H1 (cell line): ENCODE results near the gene APC2. TPM values are rescaled to one million over a fixed set of nuclear protein-coding genes. Genes with fewer than 3 reads are reported as not detected.

ENCODE experiments used
- CTCF ChIA-PET: fragments of 300-600 bp; sonication (Branson Sonifier 250); formaldehyde crosslinking; loops from one replicate; lab custom pipeline; 2021; ENCODE audit not compliant: partially characterized antibody; lab: Charles Lee
- POLR2A ChIA-PET: fragments of 300-600 bp; sonication (Branson Sonifier 250); formaldehyde crosslinking; loops from one replicate; lab custom pipeline; 2021; ENCODE audit warnings: inconsistent platforms; ENCODE audit not compliant: partially characterized antibody; lab: Charles Lee
- DNase-seq, 2 experiments: peaks; one replicate each; pipeline versions ENCODE4 v3.0.0 to v3.0.0-alpha.2; 2010 to 2022; ENCODE audit warnings: low spot score in 2 of 2, low read depth in 1 of 2, mixed read lengths in 1 of 2
- FAIRE-seq: peaks from 2 replicates; lab custom pipeline; 2011; peaks lifted over from hg19 to GRCh38; lab: Jason Lieb, UNC
- H2AFZ ChIP-seq: 2 replicates; pipeline ENCODE4 v1.8.1; 2012; ENCODE audit warnings: low read length, inconsistent platforms
- H2AK5ac ChIP-seq: 2 replicates; pipeline ENCODE4 v1.6.1; 2013; ENCODE audit warnings: low read depth, low read length
- H2BK120ac ChIP-seq: replicated peaks from 2 replicates; pipeline ENCODE3; 2013; ENCODE audit warnings: low read depth, low read length, inconsistent platforms
- H2BK12ac ChIP-seq: 2 replicates; pipeline ENCODE4 v1.6.1; 2013; ENCODE audit warnings: low read depth, low read length
- H2BK15ac ChIP-seq: 2 replicates; pipeline ENCODE4 v1.6.1; 2013; ENCODE audit warnings: low read length
- H2BK20ac ChIP-seq: 2 replicates; pipeline ENCODE4 v1.6.1; 2013; ENCODE audit warnings: low read length
- H2BK5ac ChIP-seq: 2 replicates; pipeline ENCODE4 v1.6.1; 2013; ENCODE audit warnings: low read depth, low read length
- H3K14ac ChIP-seq: 2 replicates; pipeline ENCODE4 v1.6.1; 2013; ENCODE audit warnings: inconsistent platforms; ENCODE audit not compliant: insufficient read length
- H3K18ac ChIP-seq: 2 replicates; pipeline ENCODE4 v1.6.1; 2013; ENCODE audit warnings: low read length; ENCODE audit errors: extremely low read depth
- H3K23ac ChIP-seq: 2 replicates; pipeline ENCODE4 v1.6.1; 2013; ENCODE audit warnings: inconsistent platforms; ENCODE audit not compliant: insufficient read length
- H3K23me2 ChIP-seq: 2 replicates; pipeline ENCODE4 v1.6.1; 2013; ENCODE audit warnings: low read depth, low read length
- H3K27ac ChIP-seq: 2 replicates; pipeline ENCODE4 v1.6.1; 2011; ENCODE audit warnings: low read depth, low read length, inconsistent platforms
- H3K27me3 ChIP-seq, 4 experiments: replicated peaks in 1 of 4; 1 replicate in 1 of 4; 2 replicates in 3 of 4; pipeline versions ENCODE4 v1.6.1 to v1.8.1; 2011 to 2013; ENCODE audit warnings: low read length in 3 of 4, mild to moderate bottlenecking in 3 of 4, inconsistent platforms in 2 of 4, mixed read lengths in 2 of 4, moderate library complexity in 1 of 4; ENCODE audit not compliant: control insufficient read depth in 3 of 4, insufficient read depth in 3 of 4; ENCODE audit errors: extremely low read depth in 1 of 4
- H3K36me3 ChIP-seq, 4 experiments: 2 replicates each; pipeline versions ENCODE4 v1.6.1 to v1.8.1; 2011 to 2013; ENCODE audit warnings: mild to moderate bottlenecking in 4 of 4, low read length in 3 of 4, moderate library complexity in 2 of 4, control low read depth in 1 of 4, inconsistent platforms in 1 of 4; ENCODE audit not compliant: insufficient read depth in 4 of 4, control insufficient read depth in 2 of 4
- H3K4ac ChIP-seq: replicated peaks from 2 replicates; pipeline ENCODE3; 2013; ENCODE audit warnings: low read length, low read depth, mixed read lengths, inconsistent platforms; ENCODE audit not compliant: insufficient read length
- H3K4me1 ChIP-seq, 4 experiments: replicated peaks in 1 of 4; 1 replicate in 1 of 4; 2 replicates in 3 of 4; pipeline versions ENCODE4 v1.6.1 to v1.8.1; 2011 to 2013; ENCODE audit warnings: low read length in 3 of 4, inconsistent platforms in 2 of 4, mixed read lengths in 1 of 4; ENCODE audit not compliant: insufficient read depth in 4 of 4, control insufficient read depth in 3 of 4
- H3K4me2 ChIP-seq, 2 experiments: 2 replicates each; pipeline versions ENCODE4 v1.6.1 to v1.8.1; 2011 to 2013; ENCODE audit warnings: low read depth in 2 of 2, low read length in 2 of 2, control low read depth in 1 of 2, inconsistent platforms in 1 of 2, mild to moderate bottlenecking in 1 of 2; ENCODE audit not compliant: insufficient read depth in 1 of 2
- H3K4me3 ChIP-seq, 4 experiments: fragments of 200-600, 300-600 bp in 1 of 4; sonication (generic), shearing (Covaris generic), sonication (Bioruptor Twin) in 1 of 4; 2 replicates each; pipeline versions ENCODE4 v1.5.1 to v1.8.1; 2011 to 2016; ENCODE audit warnings: low read length in 4 of 4, low read depth in 3 of 4, control low read depth in 2 of 4, inconsistent platforms in 2 of 4, mild to moderate bottlenecking in 2 of 4, mixed read lengths in 1 of 4, moderate library complexity in 1 of 4; ENCODE audit not compliant: insufficient read depth in 2 of 4; ENCODE audit errors: extremely low read depth in 1 of 4
- H3K56ac ChIP-seq: replicated peaks from 2 replicates; pipeline ENCODE3; 2013; ENCODE audit warnings: low read depth, mild to moderate bottlenecking, mixed read lengths, low read length, inconsistent platforms; ENCODE audit not compliant: insufficient read length
- H3K79me1 ChIP-seq: 2 replicates; pipeline ENCODE4 v1.6.1; 2013; ENCODE audit warnings: low read depth, low read length, control low read depth
- H3K79me2 ChIP-seq, 2 experiments: 2 replicates each; pipeline versions ENCODE4 v1.6.1 to v1.8.1; 2012 to 2013; ENCODE audit warnings: low read length in 2 of 2, mild to moderate bottlenecking in 2 of 2, inconsistent platforms in 1 of 2; ENCODE audit not compliant: insufficient read depth in 2 of 2, control insufficient read depth in 1 of 2
- H3K9ac ChIP-seq, 4 experiments: replicated peaks in 1 of 4; 1 replicate in 1 of 4; 2 replicates in 3 of 4; pipeline versions ENCODE4 v1.6.1 to v1.8.1; 2011 to 2013; ENCODE audit warnings: low read depth in 3 of 4, low read length in 3 of 4, control low read depth in 2 of 4, mild to moderate bottlenecking in 2 of 4, moderate library complexity in 2 of 4, inconsistent platforms in 1 of 4; ENCODE audit errors: extremely low read depth in 1 of 4
- H3K9me3 ChIP-seq, 2 experiments: 2 replicates each; pipeline versions ENCODE4 v1.6.1 to v1.8.1; 2012 to 2013; ENCODE audit warnings: mild to moderate bottlenecking in 2 of 2, moderate library complexity in 2 of 2, control low read depth in 1 of 2, inconsistent platforms in 1 of 2, low read depth in 1 of 2, low read length in 1 of 2, mixed read lengths in 1 of 2; ENCODE audit not compliant: insufficient read depth in 2 of 2
- H4K20me1 ChIP-seq, 2 experiments: replicated peaks in 1 of 2; 2 replicates each; pipeline versions ENCODE3 to v1.8.1; 2011 to 2013; ENCODE audit warnings: inconsistent platforms in 2 of 2, low read length in 2 of 2, mild to moderate bottlenecking in 1 of 2; ENCODE audit not compliant: insufficient read depth in 2 of 2, control insufficient read depth in 1 of 2
- H4K5ac ChIP-seq: 2 replicates; pipeline ENCODE4 v1.6.1; 2013; ENCODE audit warnings: low read length, low read depth, mixed read lengths, inconsistent platforms; ENCODE audit not compliant: insufficient read length
- H4K8ac ChIP-seq: 2 replicates; pipeline ENCODE4 v1.8.0; 2013; ENCODE audit warnings: mild to moderate bottlenecking, moderate library complexity, low read length, inconsistent platforms; ENCODE audit not compliant: insufficient read depth; ENCODE audit errors: extremely low read depth
- H4K91ac ChIP-seq: replicated peaks from 2 replicates; pipeline ENCODE3; 2013; ENCODE audit warnings: low read length, mixed read lengths, inconsistent platforms; ENCODE audit not compliant: insufficient read length
- CEBPB ChIP-seq: IDR thresholded peaks from 2 replicates; pipeline ENCODE4 v1.6.1; 2012; ENCODE audit warnings: low read depth, low read length
- EZH2 ChIP-seq: fragments of 200-600 bp; sonication (generic); IDR thresholded peaks from 2 replicates; pipeline ENCODE4 v1.7.1; 2012; ENCODE audit warnings: low read depth, mild to moderate bottlenecking, moderate library complexity, low read length, inconsistent platforms; ENCODE audit not compliant: severe bottlenecking
- HDAC2 ChIP-seq, 2 experiments: fragments of 300-600 bp in 1 of 2; sonication (generic) in 1 of 2; IDR thresholded peaks; 2 replicates each; pipeline ENCODE4 v1.6.1; 2011 to 2012; ENCODE audit warnings: low read depth in 2 of 2, low read length in 2 of 2, mild to moderate bottlenecking in 2 of 2, moderate library complexity in 2 of 2, borderline replicate concordance in 1 of 2, inconsistent platforms in 1 of 2
- SUZ12 ChIP-seq: fragments of 200-600 bp; sonication (generic); IDR thresholded peaks from 2 replicates; pipeline ENCODE4 v1.6.1; 2012; ENCODE audit warnings: mild to moderate bottlenecking, inconsistent platforms, low read length, moderate library complexity, mixed read lengths
- WGBS, 2 experiments: shearing (Covaris generic) in 1 of 2; methylation state at CpG; one replicate each; pipeline versions ENCODE4 v1.1.6 to v1.1.7; 2013 to 2015; ENCODE audit warnings: low lambda C conversion rate in 2 of 2, mixed read lengths in 2 of 2, inconsistent platforms in 1 of 2, low coverage in 1 of 2, missing lambda C conversion rate in 1 of 2; ENCODE audit not compliant: insufficient replicate concordance in 2 of 2, insufficient coverage in 1 of 2, insufficient read length in 1 of 2; ENCODE audit errors: extremely low coverage in 1 of 2, missing lambda C conversion rate in 1 of 2; 5-methylcytosine and 5-hydroxymethylcytosine counted together
- polyA plus RNA-seq, 7 experiments: library from polyadenylated mRNA; depleted of rRNA in 3 of 7; stranded (reverse) in 5 of 7; unstranded in 2 of 7; fragments of >200 nt in 5 of 7; fragments of 200-250 nt in 2 of 7; gene quantifications; 1 replicate in 5 of 7; 2 replicates in 1 of 7; 4 replicates in 1 of 7; pipeline versions ENCODE4 v1.2.1 to v1.2.3, GENCODE V29; 2011 to 2013; ENCODE audit warnings: missing spikeins in 2 of 7, mixed read lengths in 2 of 7
- total RNA-seq: library from RNA; stranded (reverse); fragmentation: NEBNext Ultra II Directional; extraction: Animal tissue kit (Norgen Biotek cat#: 25700); gene quantifications from 2 replicates; pipeline ENCODE4 v1.2.1, GENCODE V29; 2021

The APC2 gene
- total and polyA plus RNA-seq, 2 of the 8 experiments (the other 6 are each of a cell fraction or from before 2014, with no cell fraction given): 1.3 to 4.1 TPM

DNA sequence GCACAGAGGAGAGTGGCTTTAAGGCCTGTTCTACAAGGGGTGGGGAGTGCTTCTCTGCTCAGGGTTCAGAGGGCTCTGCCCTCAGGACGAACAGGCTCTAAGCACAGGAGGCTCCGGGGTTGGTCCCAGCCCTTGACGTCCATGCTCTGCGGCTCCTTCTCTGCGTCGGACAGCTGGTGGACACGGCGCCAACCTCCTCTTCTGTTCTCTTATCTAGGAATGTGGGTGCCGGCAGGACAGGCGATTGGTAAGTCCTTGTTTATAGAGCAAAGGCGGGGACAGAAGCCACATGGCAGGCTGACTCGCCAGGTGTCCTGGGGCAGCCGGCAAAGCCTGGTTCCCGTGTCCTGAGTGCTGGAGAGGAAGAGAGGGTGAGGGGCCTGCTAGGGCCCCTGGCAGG lies 20.2 kb upstream of the APC2 start:
- H3K4me3 ChIP-seq: no peak overlapping the region
- H3K23me2 ChIP-seq: no peaks in the 10 kb centered on the region
- H3K23ac ChIP-seq: no peak overlapping the region
- H3K9ac ChIP-seq: no peak overlapping the region
- H3K4me2 ChIP-seq: no peak overlapping the region
- no peak overlapping the region for H3K14ac ChIP-seq
- no peaks in the 10 kb centered on the region for H3K4me1 ChIP-seq
- H3K4ac ChIP-seq: no peak overlapping the region
- peaks cover 0 to 21% of the 10 kb centered on the region in 2 experiments; a peak in 2 of 4 replicates for H3K79me2 ChIP-seq
- H4K91ac ChIP-seq: no peak overlapping the region
- no peak overlapping the region for H2BK15ac ChIP-seq
- ChIA-PET CTCF (interaction anchor here (1.5 kb wide), 1 partner anchor 8 kb away, joined by 4 read pairs; no protein-coding TSS in a partner anchor), POLR2A (interaction anchor here (1.0 to 1.4 kb wide), 3 partner anchors 11 to 52 kb away, joined by 3 to 5 read pairs (median 4); no protein-coding TSS in a partner anchor)
- no peak overlapping the region for H4K5ac ChIP-seq
- no peak overlapping the region for H2AFZ ChIP-seq
- no peak for DNase-seq
- H3K18ac ChIP-seq: no peak overlapping the region
- H2BK12ac ChIP-seq: no peak overlapping the region
- H2AK5ac ChIP-seq: no peak overlapping the region
- peaks cover 24 to 35% of the 10 kb centered on the region in 2 experiments for H4K20me1 ChIP-seq
- no peak overlapping the region; the same call in 1 of the 2 replicates for H3K27ac ChIP-seq
- H3K79me1 ChIP-seq: peaks cover 5% of the 10 kb centered on the region
- H3K27me3 ChIP-seq: no peaks in the 10 kb centered on the region
- WGBS, 2 experiments: 95% methylated on average over 14 of the region's 14 CpGs; no CpG with 5 or more reads in 1 of the 2 experiments
- TF ChIP-seq EZH2 (no peak), CEBPB (no peak), SUZ12 (no peak), HDAC2 (IDR thresholded peaks at IDR 0.05; ENCODE audit: borderline replicate concordance in 1 of 2, low read depth in 2 of 2, low read length in 2 of 2) (no peak)
- TF ChIP-seq, all 59 proteins: peak for 0
- Histone ChIP-seq H2BK5ac (no peak overlapping the region), H4K8ac (no peak overlapping the region), H3K36me3 (peaks cover 33 to 75% (median 70%) of the 10 kb centered on the region in 4 experiments), H2BK120ac (no peak overlapping the region), H2BK20ac (no peak overlapping the region), H3K9me3 (no peaks in the 10 kb centered on the region), H3K56ac (no peak overlapping the region)
- no peak for FAIRE-seq
